ENCODE measurements around the gene PPARGC1A. TPM values are rescaled to one million over a fixed set of nuclear protein-coding genes. Genes with fewer than 3 reads are reported as not detected.

PPARGC1A gene
- total and polyA plus RNA-seq, 2 donors (not counting 3 experiments of a cell fraction or from before 2014, with no cell fraction given): not detected

DNA sequence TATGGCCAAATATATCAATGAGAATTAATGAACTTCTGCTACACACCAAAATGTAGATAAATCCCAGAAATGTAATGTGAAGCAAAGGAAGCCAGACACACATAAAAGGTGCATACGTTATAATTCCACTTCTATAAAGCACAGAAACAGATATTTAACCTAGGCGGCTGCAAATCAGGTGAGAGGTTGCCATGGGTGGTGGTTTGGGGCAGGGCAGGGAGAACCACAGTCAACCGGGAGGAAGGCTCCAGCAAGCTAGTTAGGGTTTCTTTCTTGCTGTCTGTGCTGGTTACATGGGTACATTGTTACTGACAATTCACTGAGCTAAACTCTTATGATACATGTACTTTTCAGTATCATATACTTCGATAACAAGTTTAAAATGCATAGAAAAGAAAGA, 9.7 kb upstream of the PPARGC1A start:
- Histone ChIP-seq H3K27me3 (ENCODE audit: control insufficient read depth in 2 of 2, insufficient read depth in 2 of 2, low read length in 2 of 2) (no peaks in the 10 kb centered on the region), H3K4me3 (replicated peaks in 1 of 3; ENCODE audit: insufficient read depth in 1 of 3, low read depth in 1 of 3, low read length in 3 of 3) (no peak overlapping the region), H3K4me2 (ENCODE audit: insufficient read depth, low read length) (no peak overlapping the region), H3K4me1 (ENCODE audit: control insufficient read depth, extremely low read depth, insufficient read depth, low read length) (no peaks in the 10 kb centered on the region), H4K20me1 (replicated peaks; ENCODE audit: control insufficient read depth, extremely low read depth, insufficient read depth, low read length) (no peaks in the 10 kb centered on the region), H3K9ac (replicated peaks; ENCODE audit: extremely low read depth, insufficient read depth, low read length) (no peak overlapping the region), H3K36me3 (ENCODE audit: control insufficient read depth in 2 of 2, extremely low read depth in 1 of 2, insufficient read depth in 2 of 2, low read length in 2 of 2) (no peaks in the 10 kb centered on the region), H3K9me3 (replicated peaks; ENCODE audit: control insufficient read depth, insufficient read depth, low read length) (no peaks in the 10 kb centered on the region), H2AFZ (ENCODE audit: low read depth, low read length) (no peak overlapping the region), H3K79me2 (ENCODE audit: control insufficient read depth, insufficient read depth, low read length) (no peaks in the 10 kb centered on the region), H3K9me1 (replicated peaks; ENCODE audit: control insufficient read depth, extremely low read depth, insufficient read depth, low read length) (no peaks in the 10 kb centered on the region), H3K27ac (ENCODE audit: insufficient read depth, low read depth, low read length) (no peak overlapping the region)
- TF ChIP-seq, protein P1, sequence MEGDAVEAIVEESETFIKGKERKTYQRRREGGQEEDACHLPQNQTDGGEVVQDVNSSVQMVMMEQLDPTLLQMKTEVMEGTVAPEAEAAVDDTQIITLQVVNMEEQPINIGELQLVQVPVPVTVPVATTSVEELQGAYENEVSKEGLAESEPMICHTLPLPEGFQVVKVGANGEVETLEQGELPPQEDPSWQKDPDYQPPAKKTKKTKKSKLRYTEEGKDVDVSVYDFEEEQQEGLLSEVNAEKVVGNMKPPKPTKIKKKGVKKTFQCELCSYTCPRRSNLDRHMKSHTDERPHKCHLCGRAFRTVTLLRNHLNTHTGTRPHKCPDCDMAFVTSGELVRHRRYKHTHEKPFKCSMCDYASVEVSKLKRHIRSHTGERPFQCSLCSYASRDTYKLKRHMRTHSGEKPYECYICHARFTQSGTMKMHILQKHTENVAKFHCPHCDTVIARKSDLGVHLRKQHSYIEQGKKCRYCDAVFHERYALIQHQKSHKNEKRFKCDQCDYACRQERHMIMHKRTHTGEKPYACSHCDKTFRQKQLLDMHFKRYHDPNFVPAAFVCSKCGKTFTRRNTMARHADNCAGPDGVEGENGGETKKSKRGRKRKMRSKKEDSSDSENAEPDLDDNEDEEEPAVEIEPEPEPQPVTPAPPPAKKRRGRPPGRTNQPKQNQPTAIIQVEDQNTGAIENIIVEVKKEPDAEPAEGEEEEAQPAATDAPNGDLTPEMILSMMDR (IDR thresholded peaks at IDR 0.05; ENCODE audit: extremely low read depth in 1 of 2, insufficient read depth in 1 of 2, low read depth in 1 of 2, low read length in 2 of 2): no peak
- no peak for TF ChIP-seq EZH2 (IDR thresholded peaks at IDR 0.05; ENCODE audit: borderline replicate concordance, low read depth, low read length, severe bottlenecking)
- TF ChIP-seq GATA2 (IDR thresholded peaks at IDR 0.05; ENCODE audit: insufficient read depth, insufficient read length, low read depth, low read length): no peak
- no peak for TF ChIP-seq MYC (IDR thresholded peaks at IDR 0.05; ENCODE audit: low read depth, low read length)
- TF ChIP-seq FOS (IDR thresholded peaks at IDR 0.05; ENCODE audit: borderline replicate concordance, insufficient read depth, low read length): no peak
- no peak for TF ChIP-seq POLR2A (IDR thresholded peaks at IDR 0.05; ENCODE audit: low read depth, low read length)
- BruUV-seq (replicated peaks): no TSS peak
- CTCF ChIA-PET: no interaction called here
- FAIRE-seq (no peak), DNase-seq (ENCODE audit: low read depth, low spot score) (no peak)
- POLR2A ChIA-PET: no interaction called here
- intact Hi-C loops (cut with micrococcal nuclease) (no loop called here), dilution Hi-C loops (cut with MboI; ENCODE audit: extremely low pct_ligation_motif_present, low sequenced_read_pairs) (no loop called here)

DNA sequence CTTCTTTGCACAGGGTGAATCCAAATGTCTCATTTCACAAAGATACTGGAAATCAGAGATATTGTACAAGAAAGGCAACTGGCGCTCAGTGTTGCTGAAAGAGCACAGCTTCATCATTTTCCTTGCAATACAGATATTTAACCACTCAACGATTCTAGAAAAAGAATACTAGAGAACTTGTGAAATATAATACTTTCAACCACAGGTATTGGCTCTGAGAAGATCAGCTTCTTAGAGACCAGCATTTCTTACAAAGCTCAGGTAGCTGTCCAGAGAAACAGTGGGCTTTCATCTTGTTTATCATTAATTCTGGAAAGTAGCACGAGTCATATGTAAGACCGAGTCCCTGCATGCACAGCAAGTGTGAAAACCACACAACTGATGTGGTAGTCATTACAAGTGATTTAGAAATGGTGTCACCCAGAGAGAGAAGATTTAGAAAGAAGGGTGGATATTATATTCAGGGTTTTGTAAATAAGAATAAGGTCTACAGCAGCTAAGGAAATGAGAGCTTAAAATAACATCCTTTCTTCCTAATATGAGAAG, 7.8 kb upstream of the PPARGC1A start:
- POLR2A ChIA-PET: no interaction called here
- CTCF ChIA-PET: no interaction called here

More for the DNA sequence above, 7.8 kb upstream of the PPARGC1A start:
- H3K4me1 ChIP-seq (ENCODE audit: control insufficient read depth, extremely low read depth, insufficient read depth, low read length): no peaks in the 10 kb centered on the region
- no TSS peak for BruUV-seq (replicated peaks)
- intact Hi-C loops (cut with micrococcal nuclease): no loop called here
- no peaks in the 10 kb centered on the region for H3K27me3 ChIP-seq (ENCODE audit: control insufficient read depth in 2 of 2, insufficient read depth in 2 of 2, low read length in 2 of 2)
- H3K36me3 ChIP-seq (ENCODE audit: control insufficient read depth in 2 of 2, extremely low read depth in 1 of 2, insufficient read depth in 2 of 2, low read length in 2 of 2): no peaks in the 10 kb centered on the region
- dilution Hi-C loops (cut with MboI; ENCODE audit: extremely low pct_ligation_motif_present, low sequenced_read_pairs): no loop called here
- no peaks in the 10 kb centered on the region for H3K9me1 ChIP-seq (replicated peaks; ENCODE audit: control insufficient read depth, extremely low read depth, insufficient read depth, low read length)
- H4K20me1 ChIP-seq (replicated peaks; ENCODE audit: control insufficient read depth, extremely low read depth, insufficient read depth, low read length): no peaks in the 10 kb centered on the region
- no peak for TF ChIP-seq POLR2A (IDR thresholded peaks at IDR 0.05; ENCODE audit: low read depth, low read length)
- TF ChIP-seq, protein P2, sequence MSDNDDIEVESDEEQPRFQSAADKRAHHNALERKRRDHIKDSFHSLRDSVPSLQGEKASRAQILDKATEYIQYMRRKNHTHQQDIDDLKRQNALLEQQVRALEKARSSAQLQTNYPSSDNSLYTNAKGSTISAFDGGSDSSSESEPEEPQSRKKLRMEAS (IDR thresholded peaks at IDR 0.05; ENCODE audit: insufficient read depth, insufficient read length): no peak
- TF ChIP-seq GATA2 (IDR thresholded peaks at IDR 0.05; ENCODE audit: insufficient read depth, insufficient read length, low read depth, low read length): no peak
- no peak for TF ChIP-seq FOS (IDR thresholded peaks at IDR 0.05; ENCODE audit: borderline replicate concordance, insufficient read depth, low read length)
- TF ChIP-seq JUN (IDR thresholded peaks at IDR 0.05; ENCODE audit: borderline replicate concordance, insufficient read depth, insufficient read length, low read depth): no peak
- no peak for TF ChIP-seq EZH2 (IDR thresholded peaks at IDR 0.05; ENCODE audit: borderline replicate concordance, low read depth, low read length, severe bottlenecking)
- no peak for TF ChIP-seq POLR2AphosphoS5 (IDR thresholded peaks at IDR 0.05; ENCODE audit: insufficient read depth, low read depth, low read length)
- TF ChIP-seq MYC (IDR thresholded peaks at IDR 0.05; ENCODE audit: low read depth, low read length): no peak
- TF ChIP-seq, protein P1 (IDR thresholded peaks at IDR 0.05; ENCODE audit: extremely low read depth in 1 of 2, insufficient read depth in 1 of 2, low read depth in 1 of 2, low read length in 2 of 2): no peak
- no peaks in the 10 kb centered on the region for H3K79me2 ChIP-seq (ENCODE audit: control insufficient read depth, insufficient read depth, low read length)
- H2AFZ ChIP-seq (ENCODE audit: low read depth, low read length): no peak overlapping the region
- H3K4me2 ChIP-seq (ENCODE audit: insufficient read depth, low read length): no peak overlapping the region
- FAIRE-seq (no peak), DNase-seq (ENCODE audit: low read depth, low spot score) (no peak)
- no peak overlapping the region for H3K4me3 ChIP-seq (replicated peaks in 1 of 3; ENCODE audit: insufficient read depth in 1 of 3, low read depth in 1 of 3, low read length in 3 of 3)
- no peak overlapping the region for H3K27ac ChIP-seq (ENCODE audit: insufficient read depth, low read depth, low read length)
- H3K9me3 ChIP-seq (replicated peaks; ENCODE audit: control insufficient read depth, insufficient read depth, low read length): no peaks in the 10 kb centered on the region
- H3K9ac ChIP-seq (replicated peaks; ENCODE audit: extremely low read depth, insufficient read depth, low read length): no peak overlapping the region
